Spinal cord (tissue), 10 donors: ENCODE measurements around the gene IQSEC3. TPM values are rescaled to one million over a fixed set of nuclear protein-coding genes. Genes with fewer than 3 reads are reported as not detected.

Source experiments
- DNase-seq, 6 donors: peaks; one replicate each; pipeline versions ENCODE4 v3.0.0 to v3.0.0-alpha.2; 2013 to 2015; ENCODE audit warnings: low spot score in 6 of 6, low read depth in 4 of 6
- H3K27ac ChIP-seq: one replicate; pipeline ENCODE4 v1.5.1; 2013; ENCODE audit warnings: low read depth, low read length, control low read depth
- H3K27me3 ChIP-seq: one replicate; pipeline ENCODE4 v1.6.1; 2013; ENCODE audit warnings: low read length; ENCODE audit not compliant: control insufficient read depth, insufficient read depth
- H3K36me3 ChIP-seq: one replicate; pipeline ENCODE4 v1.6.1; 2013; ENCODE audit warnings: low read length; ENCODE audit not compliant: control insufficient read depth, insufficient read depth
- H3K4me1 ChIP-seq: one replicate; pipeline ENCODE4 v1.6.1; 2013; ENCODE audit warnings: low read length; ENCODE audit not compliant: control insufficient read depth, insufficient read depth
- H3K4me3 ChIP-seq: one replicate; pipeline ENCODE4 v1.5.1; 2013; ENCODE audit warnings: low read depth, low read length, control low read depth
- H3K9me3 ChIP-seq: one replicate; pipeline ENCODE4 v1.6.1; 2013; ENCODE audit warnings: low read length; ENCODE audit not compliant: control insufficient read depth, insufficient read depth
- WGBS: methylation state at CpG from one replicate; pipeline ENCODE4 v1.1.5; 2013; ENCODE audit warnings: missing lambda C conversion rate; ENCODE audit not compliant: insufficient coverage; 5-methylcytosine and 5-hydroxymethylcytosine counted together
- polyA plus RNA-seq, 2 donors: library from polyadenylated mRNA; unstranded; fragments of 120-200 nt; gene quantifications; one replicate each; pipeline ENCODE4 v1.2.1, GENCODE V29; 2013; ENCODE audit not compliant: insufficient read length in 2 of 2
- total RNA-seq, 2 donors: library from RNA; depleted of rRNA in 1 of 2; stranded (reverse); fragments of 120-200 nt in 1 of 2; fragments of >200 nt in 1 of 2; gene quantifications; one replicate each; pipeline versions ENCODE4 v1.2.3 to v1.2.4, GENCODE V29; 2013 to 2014
- donor health status: healthy.

IQSEC3 gene
- total and polyA plus RNA-seq, 4 donors: 7.8 to 65.3 (median 39.0) TPM

- H3K36me3 ChIP-seq: peaks cover 38% of the 10 kb centered on the region
- DNase-seq: no peak
- peaks cover 5% of the 10 kb centered on the region for H3K4me1 ChIP-seq
- no peak overlapping the region for H3K4me3 ChIP-seq
- H3K9me3 ChIP-seq: no peaks in the 10 kb centered on the region
- no peaks in the 10 kb centered on the region for H3K27me3 ChIP-seq
- no peak overlapping the region for H3K27ac ChIP-seq
- WGBS: 92% methylated on average over 8 of the region's 8 CpGs
These were observed 89.1 kb downstream of the IQSEC3 start for GRCh38 chr12:155646-156045.

GRCh38 chr12:156945-157344 is 90.4 kb downstream of the IQSEC3 start:
- H3K36me3 ChIP-seq: peaks cover 38% of the 10 kb centered on the region
- no peak overlapping the region for H3K4me3 ChIP-seq
- no peak overlapping the region for H3K27ac ChIP-seq
- 96% methylated on average over 7 of the region's 13 CpGs for WGBS
- no peak for DNase-seq
- no peaks in the 10 kb centered on the region for H3K27me3 ChIP-seq
- H3K9me3 ChIP-seq: no peaks in the 10 kb centered on the region
- H3K4me1 ChIP-seq: peaks cover 5% of the 10 kb centered on the region

GRCh38 chr12:157644-158043 is 91.1 kb downstream of the IQSEC3 start:
- H3K4me3 ChIP-seq: no peak overlapping the region
- 91% methylated on average over 11 of the region's 12 CpGs for WGBS
- H3K27ac ChIP-seq: no peak overlapping the region
- peaks cover 5% of the 10 kb centered on the region for H3K4me1 ChIP-seq
- H3K36me3 ChIP-seq: peaks cover 38% of the 10 kb centered on the region
- H3K9me3 ChIP-seq: no peaks in the 10 kb centered on the region
- H3K27me3 ChIP-seq: no peaks in the 10 kb centered on the region
- DNase-seq: no peak

- Histone ChIP-seq H3K27me3 (no peaks in the 10 kb centered on the region), H3K27ac (no peak overlapping the region), H3K4me3 (no peak overlapping the region), H3K4me1 (peaks cover 7% of the 10 kb centered on the region), H3K36me3 (peaks cover 46% of the 10 kb centered on the region), H3K9me3 (no peaks in the 10 kb centered on the region)
- WGBS: 62% methylated on average over 6 of the region's 7 CpGs
- no peak for DNase-seq
These were observed 92.7 kb downstream of the IQSEC3 start for GRCh38 chr12:159156-159782.

GRCh38 chr12:160858-161257 is 94.3 kb downstream of the IQSEC3 start:
- Histone ChIP-seq H3K27ac (no peak overlapping the region), H3K4me3 (no peak overlapping the region), H3K27me3 (no peaks in the 10 kb centered on the region), H3K9me3 (no peaks in the 10 kb centered on the region), H3K36me3 (peaks cover 37% of the 10 kb centered on the region), H3K4me1 (peaks cover 9% of the 10 kb centered on the region)
- no peak for DNase-seq
- 88% methylated on average over 3 of the region's 9 CpGs for WGBS

GRCh38 chr12:161823-162222 is 95.3 kb downstream of the IQSEC3 start:
- H3K9me3 ChIP-seq: no peaks in the 10 kb centered on the region
- WGBS: 90% methylated on average over 4 of the region's 8 CpGs
- DNase-seq: no peak
- no peak overlapping the region for H3K27ac ChIP-seq
- no peaks in the 10 kb centered on the region for H3K27me3 ChIP-seq
- H3K4me3 ChIP-seq: no peak overlapping the region
- H3K36me3 ChIP-seq: peaks cover 33% of the 10 kb centered on the region
- peaks cover 9% of the 10 kb centered on the region for H3K4me1 ChIP-seq

- no peak for DNase-seq
These were observed 96.1 kb downstream of the IQSEC3 start for GRCh38 chr12:162467-163307.

GRCh38 chr12:163406-163986 is 96.9 kb downstream of the IQSEC3 start:
- no peak overlapping the region for H3K27ac ChIP-seq

More at GRCh38 chr12:162467-163307, 96.1 kb downstream of the IQSEC3 start:
- Histone ChIP-seq H3K4me1 (peaks cover 13% of the 10 kb centered on the region), H3K36me3 (peaks cover 30% of the 10 kb centered on the region), H3K27ac (no peak overlapping the region), H3K4me3 (no peak overlapping the region), H3K27me3 (no peaks in the 10 kb centered on the region), H3K9me3 (no peaks in the 10 kb centered on the region)
- 72% methylated on average over 5 of the region's 18 CpGs for WGBS

GRCh38 chr12:164207-164606 is 97.6 kb downstream of the IQSEC3 start:
- DNase-seq: no peak
- Histone ChIP-seq H3K36me3 (peaks cover 29% of the 10 kb centered on the region), H3K9me3 (no peaks in the 10 kb centered on the region), H3K27me3 (no peaks in the 10 kb centered on the region), H3K27ac (no peak overlapping the region), H3K4me1 (peaks cover 23% of the 10 kb centered on the region), H3K4me3 (no peak overlapping the region)
- WGBS: 62% methylated on average over 7 of the region's 7 CpGs

More at GRCh38 chr12:163406-163986, 96.9 kb downstream of the IQSEC3 start:
- Histone ChIP-seq H3K27me3 (no peaks in the 10 kb centered on the region), H3K4me3 (no peak overlapping the region), H3K9me3 (no peaks in the 10 kb centered on the region), H3K36me3 (peaks cover 27% of the 10 kb centered on the region), H3K4me1 (peaks cover 18% of the 10 kb centered on the region)
- WGBS: 91% methylated on average over 24 of the region's 26 CpGs
- DNase-seq: no peak
